Liver (tissue), 9 donors: ENCODE results near the gene ZNF709. TPM values are rescaled to one million over a fixed set of nuclear protein-coding genes. Genes with fewer than 3 reads are reported as not detected.
"Not testable (repeated sequence)": the region's sequence is repeated elsewhere in the genome, so short reads cannot be mapped to it uniquely, and the experiment has no call there.

Experiments
- DNase-seq: peaks from one replicate; pipeline ENCODE4 v3.0.0-alpha.2; 2017; ENCODE audit warnings: low spot score
- H3K27ac ChIP-seq, 2 donors: one replicate each; pipeline ENCODE4 v1.7.0; 2013; ENCODE audit warnings: inconsistent platforms in 2 of 2, low read length in 2 of 2, control low read depth in 1 of 2, low read depth in 1 of 2, mild to moderate bottlenecking in 1 of 2
- H3K27me3 ChIP-seq, 4 donors: one replicate each; pipeline versions ENCODE4 v1.6.1 to v1.7.0; 2013; ENCODE audit warnings: low read length in 3 of 4, inconsistent platforms in 1 of 4, mild to moderate bottlenecking in 1 of 4, moderate library complexity in 1 of 4; ENCODE audit not compliant: control insufficient read depth in 4 of 4, insufficient read depth in 4 of 4
- H3K36me3 ChIP-seq, 4 donors: one replicate each; pipeline versions ENCODE4 v1.6.1 to v1.7.0; 2013; ENCODE audit warnings: low read length in 3 of 4, mild to moderate bottlenecking in 3 of 4, low read depth in 1 of 4, moderate library complexity in 1 of 4; ENCODE audit not compliant: control insufficient read depth in 4 of 4, insufficient read depth in 3 of 4
- H3K4me1 ChIP-seq, 4 donors: one replicate each; pipeline versions ENCODE4 v1.6.1 to v1.7.0; 2013; ENCODE audit warnings: low read length in 3 of 4, mild to moderate bottlenecking in 3 of 4, moderate library complexity in 1 of 4; ENCODE audit not compliant: control insufficient read depth in 4 of 4, insufficient read depth in 4 of 4
- H3K4me3 ChIP-seq, 3 donors: one replicate each; pipeline versions ENCODE4 v1.6.1 to v1.7.0; 2013; ENCODE audit warnings: low read length in 3 of 3, control low read depth in 1 of 3, low read depth in 1 of 3, mild to moderate bottlenecking in 1 of 3
- H3K9ac ChIP-seq, 2 donors: one replicate each; pipeline ENCODE4 v1.7.0; 2013; ENCODE audit warnings: low read length in 2 of 2, mild to moderate bottlenecking in 2 of 2, moderate library complexity in 2 of 2, control low read depth in 1 of 2, low read depth in 1 of 2
- H3K9me3 ChIP-seq, 4 donors: one replicate each; pipeline versions ENCODE4 v1.6.1 to v1.7.0; 2013; ENCODE audit warnings: low read length in 3 of 4; ENCODE audit not compliant: control insufficient read depth in 4 of 4
- ATF3 ChIP-seq: IDR thresholded peaks from 2 replicates; pipeline ENCODE4 v1.6.1; 2016; ENCODE audit warnings: antibody characterized with exemption
- CTCF ChIP-seq: fragments of 150-350 bp; IDR thresholded peaks from 2 replicates; pipeline ENCODE4 v1.5.1; 2017; ENCODE audit warnings: improper control_type of control experiment, low read depth, low read length; ENCODE audit not compliant: missing input control
- HNF4G ChIP-seq: IDR thresholded peaks from 2 replicates; pipeline ENCODE4 v1.6.1; 2016; ENCODE audit warnings: antibody characterized with exemption
- JUND ChIP-seq, 2 donors: IDR thresholded peaks; 2 replicates each; pipeline ENCODE4 v1.6.1; 2016; ENCODE audit warnings: antibody characterized with exemption in 2 of 2
- RAD21 ChIP-seq, 2 donors: IDR thresholded peaks; 2 replicates each; pipeline ENCODE4 v1.6.1; 2016; ENCODE audit warnings: antibody characterized with exemption in 2 of 2, mild to moderate bottlenecking in 2 of 2
- RXRA ChIP-seq, 2 donors: IDR thresholded peaks; 2 replicates each; pipeline ENCODE4 v1.6.1; 2017 to 2018; ENCODE audit warnings: antibody characterized with exemption in 2 of 2, mild to moderate bottlenecking in 1 of 2
- SP1 ChIP-seq: IDR thresholded peaks from 2 replicates; pipeline ENCODE4 v1.6.1; 2018; ENCODE audit warnings: antibody characterized with exemption, mild to moderate bottlenecking
- YY1 ChIP-seq: IDR thresholded peaks from 2 replicates; pipeline ENCODE4 v1.6.1; 2016; ENCODE audit warnings: antibody characterized with exemption, mild to moderate bottlenecking
- WGBS: extraction: QIAGEN DNeasy Blood & Tissue Kit; methylation state at CpG from one replicate; pipeline ENCODE4 v1.1.7; 2013; 5-methylcytosine and 5-hydroxymethylcytosine counted together
- polyA plus RNA-seq, 2 donors: library from polyadenylated mRNA; stranded (reverse) in 1 of 2; unstranded in 1 of 2; fragments of 200-250 nt in 1 of 2; fragments of >200 nt in 1 of 2; fragmentation: Nextera tagmentation in 1 of 2; extraction: Ambion mirVana in 1 of 2; gene quantifications; one replicate each; pipeline versions ENCODE4 v1.2.1 to v1.2.3, GENCODE V29; 2013 to 2015
- total RNA-seq, 2 donors: library from RNA; depleted of rRNA; stranded (reverse); fragments of >200 nt; gene quantifications; one replicate each; pipeline ENCODE4 v1.2.3, GENCODE V29; 2014
- donor health status: healthy.
- donor health status: healthy.
- donor health status: healthy.
- donor health status: healthy.
- donor health status: healthy.

ZNF709 gene
- total and polyA plus RNA-seq, 4 donors, result 0.24 to 1.9 (median 0.79) TPM

- TF ChIP-seq CTCF (peak; percentile 29), HNF4G (no peak)
Measured at GRCh38 chr19:12495002-12495802, 10.6 kb upstream of the ZNF709 start (continued).

GRCh38 chr19:12494260-12494860 is 9.7 kb upstream of the ZNF709 start:
- Histone ChIP-seq H3K4me3 (no peak overlapping the region), H3K9ac (peak overlapping the region; percentile 61 to 72)

GRCh38 chr19:12486265-12486783 is 1.7 kb upstream of the ZNF709 start:
- H3K36me3 ChIP-seq, H3K9ac ChIP-seq, H3K4me3 ChIP-seq, H3K9me3 ChIP-seq, DNase-seq, H3K27ac ChIP-seq, H3K27me3 ChIP-seq: not testable (repeated sequence)
- WGBS, result 83% methylated on average over 1 of the region's 1 CpG
- peaks cover 0 to 12% (median 3%) of the 10 kb centered on the region in 4 donors for H3K4me1 ChIP-seq

More at GRCh38 chr19:12494260-12494860, 9.7 kb upstream of the ZNF709 start:
- Histone ChIP-seq H3K36me3 (no peaks in the 10 kb centered on the region), H3K9me3 (no peaks in the 10 kb centered on the region), H3K27ac (peak overlapping the region; percentile 78 to 90), H3K27me3 (no peaks in the 10 kb centered on the region), H3K4me1 (peaks cover 3 to 10% (median 5%) of the 10 kb centered on the region in 4 donors)
- TF ChIP-seq RAD21 (IDR thresholded peaks at IDR 0.05) (no peak), SP1 (no peak), CTCF (peak; percentile 10)
- WGBS, result 98% methylated on average over 3 of the region's 3 CpGs
- DNase-seq, result no peak

GRCh38 chr19:12485571-12485970 is 955 bp upstream of the ZNF709 start:
- no peak overlapping the region for H3K27ac ChIP-seq
- TF ChIP-seq ATF3, result no peak
- no peak for TF ChIP-seq HNF4G
- TF ChIP-seq YY1, result no peak
- TF ChIP-seq RXRA (IDR thresholded peaks at IDR 0.05), result no peak
- no peak for TF ChIP-seq JUND (IDR thresholded peaks at IDR 0.05)
- no peaks in the 10 kb centered on the region for H3K9me3 ChIP-seq
- H3K4me3 ChIP-seq, result no peak overlapping the region
- H3K27me3 ChIP-seq, result no peaks in the 10 kb centered on the region
- H3K36me3 ChIP-seq, result no peaks in the 10 kb centered on the region
- DNase-seq, result no peak
- H3K4me1 ChIP-seq, result peaks cover 0 to 12% (median 3%) of the 10 kb centered on the region in 4 donors
- 86% methylated on average over 3 of the region's 3 CpGs for WGBS
- no peak overlapping the region for H3K9ac ChIP-seq
